ENCODE measurements around the gene P2RX7.

DNA sequence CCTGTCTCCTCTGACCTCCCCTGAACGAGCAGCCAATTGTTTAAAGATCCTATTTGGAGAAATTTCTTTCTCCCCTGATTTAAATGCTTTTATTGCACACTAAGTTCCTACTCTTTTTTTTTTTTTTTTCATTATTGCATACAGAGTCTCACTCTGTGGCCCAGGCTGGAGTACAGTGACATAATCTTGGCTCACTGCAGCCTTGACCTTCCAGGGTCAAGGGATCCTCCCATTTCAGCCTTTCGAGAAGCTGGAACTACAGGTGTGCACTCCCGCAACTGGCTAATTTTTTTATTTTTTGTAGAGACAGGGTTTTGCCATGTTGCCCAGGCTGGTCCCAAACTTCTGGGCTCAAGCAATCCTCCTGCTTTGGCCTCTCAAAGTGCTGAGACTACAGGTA lies 5.2 kb upstream of the P2RX7 start:
- TF ChIP-seq, protein P1, sequence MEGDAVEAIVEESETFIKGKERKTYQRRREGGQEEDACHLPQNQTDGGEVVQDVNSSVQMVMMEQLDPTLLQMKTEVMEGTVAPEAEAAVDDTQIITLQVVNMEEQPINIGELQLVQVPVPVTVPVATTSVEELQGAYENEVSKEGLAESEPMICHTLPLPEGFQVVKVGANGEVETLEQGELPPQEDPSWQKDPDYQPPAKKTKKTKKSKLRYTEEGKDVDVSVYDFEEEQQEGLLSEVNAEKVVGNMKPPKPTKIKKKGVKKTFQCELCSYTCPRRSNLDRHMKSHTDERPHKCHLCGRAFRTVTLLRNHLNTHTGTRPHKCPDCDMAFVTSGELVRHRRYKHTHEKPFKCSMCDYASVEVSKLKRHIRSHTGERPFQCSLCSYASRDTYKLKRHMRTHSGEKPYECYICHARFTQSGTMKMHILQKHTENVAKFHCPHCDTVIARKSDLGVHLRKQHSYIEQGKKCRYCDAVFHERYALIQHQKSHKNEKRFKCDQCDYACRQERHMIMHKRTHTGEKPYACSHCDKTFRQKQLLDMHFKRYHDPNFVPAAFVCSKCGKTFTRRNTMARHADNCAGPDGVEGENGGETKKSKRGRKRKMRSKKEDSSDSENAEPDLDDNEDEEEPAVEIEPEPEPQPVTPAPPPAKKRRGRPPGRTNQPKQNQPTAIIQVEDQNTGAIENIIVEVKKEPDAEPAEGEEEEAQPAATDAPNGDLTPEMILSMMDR (conservative IDR thresholded peaks at IDR 0.05; ENCODE audit: low read length): no peak
- TF ChIP-seq EZH2phosphoT487 (IDR thresholded peaks at IDR 0.05; ENCODE audit: borderline replicate concordance, low read depth, low read length): no peak
